OCI-LY1 (cell line): ENCODE data around the gene OR4C3.

Source experiments
- EZH2 ChIP-seq: fragments of 200-600 bp; sonication (generic), shearing (Covaris generic); IDR thresholded peaks from 2 replicates; pipeline ENCODE4 v1.8.0; 2017; ENCODE audit warnings: borderline replicate concordance, mixed run types, mild to moderate bottlenecking, antibody characterized with exemption, low read length, moderate library complexity, mixed read lengths
- TF ChIP-seq, protein P1 (sequence below): fragments of 200-600 bp; sonication (generic), shearing (Covaris generic); IDR thresholded peaks from 2 replicates; pipeline ENCODE4 v1.5.1; 2017; ENCODE audit warnings: mild to moderate bottlenecking, antibody characterized with exemption, low read length, moderate library complexity, mixed read lengths

DNA sequence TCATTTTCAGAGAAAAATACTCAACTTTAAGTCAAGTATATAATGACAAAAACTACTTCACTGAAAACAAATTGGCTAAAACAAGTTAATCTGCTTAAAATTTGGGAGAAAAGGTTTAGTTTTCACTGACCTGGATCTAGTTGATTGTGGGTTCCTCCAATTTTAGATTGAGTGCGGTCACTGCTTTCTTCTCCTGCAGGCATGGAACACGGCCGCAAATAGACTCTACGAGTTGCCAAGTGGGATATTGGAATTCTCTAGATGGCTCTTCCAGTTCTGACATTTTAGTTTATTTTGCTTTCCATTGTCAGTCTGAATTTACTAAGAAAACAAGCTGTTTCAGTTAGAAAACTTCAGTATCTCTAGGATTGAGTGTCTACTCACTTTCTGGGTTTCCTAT, 29.3 kb downstream of the OR4C3 start:
- TF ChIP-seq, protein P1, sequence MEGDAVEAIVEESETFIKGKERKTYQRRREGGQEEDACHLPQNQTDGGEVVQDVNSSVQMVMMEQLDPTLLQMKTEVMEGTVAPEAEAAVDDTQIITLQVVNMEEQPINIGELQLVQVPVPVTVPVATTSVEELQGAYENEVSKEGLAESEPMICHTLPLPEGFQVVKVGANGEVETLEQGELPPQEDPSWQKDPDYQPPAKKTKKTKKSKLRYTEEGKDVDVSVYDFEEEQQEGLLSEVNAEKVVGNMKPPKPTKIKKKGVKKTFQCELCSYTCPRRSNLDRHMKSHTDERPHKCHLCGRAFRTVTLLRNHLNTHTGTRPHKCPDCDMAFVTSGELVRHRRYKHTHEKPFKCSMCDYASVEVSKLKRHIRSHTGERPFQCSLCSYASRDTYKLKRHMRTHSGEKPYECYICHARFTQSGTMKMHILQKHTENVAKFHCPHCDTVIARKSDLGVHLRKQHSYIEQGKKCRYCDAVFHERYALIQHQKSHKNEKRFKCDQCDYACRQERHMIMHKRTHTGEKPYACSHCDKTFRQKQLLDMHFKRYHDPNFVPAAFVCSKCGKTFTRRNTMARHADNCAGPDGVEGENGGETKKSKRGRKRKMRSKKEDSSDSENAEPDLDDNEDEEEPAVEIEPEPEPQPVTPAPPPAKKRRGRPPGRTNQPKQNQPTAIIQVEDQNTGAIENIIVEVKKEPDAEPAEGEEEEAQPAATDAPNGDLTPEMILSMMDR, result no peak
- TF ChIP-seq EZH2, result no peak
